Breast epithelium (tissue), 3 donors: ENCODE results near the gene ATG5.

Experiments used
- CTCF ChIP-seq, 3 donors: fragments of 450-650 bp; IDR thresholded peaks; one replicate each; pipeline ENCODE4 v1.5.1; 2016 to 2017; ENCODE audit warnings: antibody characterized with exemption in 3 of 3, mild to moderate bottlenecking in 3 of 3, moderate library complexity in 3 of 3
- POLR2A ChIP-seq: fragments of 450-650 bp; IDR thresholded peaks from one replicate; pipeline ENCODE4 v1.6.1; 2016; ENCODE audit warnings: antibody characterized with exemption, mild to moderate bottlenecking, moderate library complexity
- POLR2AphosphoS5 ChIP-seq, 3 donors: sonication (generic); formaldehyde crosslinking; IDR thresholded peaks; one replicate each; pipeline ENCODE4 v1.6.1; 2017; ENCODE audit warnings: antibody characterized with exemption in 3 of 3

- no peak for TF ChIP-seq POLR2AphosphoS5 (IDR thresholded peaks at IDR 0.05)
- TF ChIP-seq CTCF (IDR thresholded peaks at IDR 0.05): no peak
- TF ChIP-seq POLR2A: no peak
Measured at GRCh38 chr6:106275692-106276091, 49.9 kb downstream of the ATG5 start.
